Thymus (tissue), 11 donors: ENCODE measurements around the gene LACC1. TPM values are rescaled to one million over a fixed set of nuclear protein-coding genes. Genes with fewer than 3 reads are reported as not detected.

Experiments
- DNase-seq, 9 donors: peaks; one replicate each; pipeline ENCODE4 v3.0.0-alpha.2; 2013; ENCODE audit warnings: low spot score in 9 of 9, low read depth in 6 of 9, missing footprints in 1 of 9
- H3K27ac ChIP-seq, 2 donors: one replicate each; pipeline ENCODE4 v1.5.1; 2013; ENCODE audit warnings: control low read depth in 1 of 2, low read depth in 1 of 2, low read length in 1 of 2, mild to moderate bottlenecking in 1 of 2, moderate library complexity in 1 of 2
- H3K27me3 ChIP-seq, 2 donors: one replicate each; pipeline ENCODE4 v1.5.1; 2013; ENCODE audit warnings: low read length in 1 of 2; ENCODE audit not compliant: control insufficient read depth in 2 of 2, insufficient read depth in 1 of 2
- H3K36me3 ChIP-seq, 2 donors: one replicate each; pipeline ENCODE4 v1.5.1; 2013; ENCODE audit warnings: low read length in 1 of 2, mild to moderate bottlenecking in 1 of 2, moderate library complexity in 1 of 2; ENCODE audit not compliant: control insufficient read depth in 2 of 2, insufficient read depth in 2 of 2
- H3K4me1 ChIP-seq, 2 donors: one replicate each; pipeline ENCODE4 v1.5.1; 2013; ENCODE audit warnings: low read length in 2 of 2; ENCODE audit not compliant: control insufficient read depth in 2 of 2, insufficient read depth in 2 of 2
- H3K4me3 ChIP-seq, 2 donors: one replicate each; pipeline ENCODE4 v1.5.1; 2013; ENCODE audit warnings: low read length in 2 of 2, control low read depth in 1 of 2, mild to moderate bottlenecking in 1 of 2
- H3K9me3 ChIP-seq, 2 donors: one replicate each; pipeline ENCODE4 v1.5.1; 2013; ENCODE audit warnings: low read length in 1 of 2, mild to moderate bottlenecking in 1 of 2; ENCODE audit not compliant: control insufficient read depth in 2 of 2, insufficient read depth in 1 of 2
- WGBS: extraction: QIAGEN DNeasy Blood & Tissue Kit; methylation state at CpG from one replicate; pipeline ENCODE4 v1.1.7; 2013; 5-methylcytosine and 5-hydroxymethylcytosine counted together
- polyA plus RNA-seq: library from polyadenylated mRNA; stranded (reverse); fragments of 200-250 nt; gene quantifications from one replicate; pipeline ENCODE4 v1.2.3, GENCODE V29; 2013
- total RNA-seq: library from RNA; stranded (reverse); fragments of 120-200 nt; gene quantifications from one replicate; pipeline ENCODE4 v1.2.4, GENCODE V29; 2013
- donor health status: healthy.

The LACC1 gene
- total and polyA plus RNA-seq, 2 donors = 5.8 to 10.3 TPM

DNA sequence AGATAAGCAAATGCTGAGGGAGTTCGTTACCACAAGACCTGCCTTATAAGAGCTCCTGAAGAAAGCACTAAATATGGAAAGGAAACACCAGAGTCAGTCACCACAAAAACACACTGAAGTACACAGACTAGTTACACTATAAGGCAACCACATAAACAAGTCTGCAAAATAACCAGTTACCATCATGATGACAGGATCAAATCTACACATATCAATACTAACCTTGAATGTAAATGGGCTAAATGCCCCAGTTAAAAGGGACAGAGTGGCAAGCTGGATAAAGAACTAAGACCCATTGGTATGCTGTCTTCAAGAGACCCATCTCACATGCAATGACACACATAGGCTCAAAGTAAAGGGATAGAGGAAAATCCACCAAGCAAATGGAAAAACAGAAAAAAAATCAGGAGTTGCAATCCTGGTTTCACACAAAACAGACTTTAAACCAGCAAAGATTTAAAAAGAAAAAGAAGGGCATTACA, 26.7 kb upstream of the LACC1 start:
- peaks cover 0 to 6% of the 10 kb centered on the region in 2 donors for H3K9me3 ChIP-seq
- H3K27ac ChIP-seq = no peak overlapping the region
- H3K36me3 ChIP-seq = no peaks in the 10 kb centered on the region
- H3K27me3 ChIP-seq = no peaks in the 10 kb centered on the region
- H3K4me3 ChIP-seq = no peak overlapping the region
- 98% methylated on average over 1 of the region's 1 CpG for WGBS
- H3K4me1 ChIP-seq = no peaks in the 10 kb centered on the region
- no peak for DNase-seq

DNA sequence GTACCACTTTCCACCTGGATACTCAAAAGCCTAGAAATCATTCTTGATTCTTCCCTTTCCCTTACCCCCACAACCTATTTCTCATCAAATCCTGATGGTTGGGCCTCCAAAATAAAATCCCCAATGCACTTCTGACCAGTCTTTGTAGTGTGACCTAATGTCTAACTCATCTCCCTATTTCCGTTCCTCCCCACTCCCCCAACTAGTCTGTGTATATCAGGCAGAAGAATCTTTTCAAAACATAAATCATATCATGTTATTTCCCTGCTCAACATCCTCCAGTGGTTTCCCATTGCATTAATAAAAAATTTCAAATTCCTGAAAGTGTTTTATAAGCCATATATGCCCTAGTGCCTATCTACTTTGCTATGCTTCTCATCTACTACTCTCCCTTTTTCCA, 17.8 kb upstream of the LACC1 start:
- 95% methylated on average over 1 of the region's 1 CpG for WGBS

DNA sequence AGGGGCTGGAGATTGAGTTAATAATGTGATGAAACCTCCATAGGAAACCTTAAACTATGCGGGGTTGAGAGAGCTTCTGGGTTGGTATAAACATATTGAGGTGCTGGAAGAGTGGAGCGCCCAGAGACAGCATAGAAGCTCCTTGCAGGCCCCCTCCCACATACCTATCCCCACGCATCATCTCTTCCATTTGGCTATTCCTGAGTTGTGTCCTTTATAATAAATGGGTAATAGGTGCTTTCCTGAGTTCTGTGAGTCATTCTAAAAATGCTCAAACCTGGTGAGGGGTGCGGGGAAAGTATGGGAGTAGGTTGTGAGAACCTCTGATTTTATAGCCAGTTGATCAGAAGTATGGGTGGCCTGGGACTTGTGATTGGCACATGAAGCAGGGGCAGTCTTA, 14.8 kb upstream of the LACC1 start:
- H3K9me3 ChIP-seq = no peaks in the 10 kb centered on the region
- H3K36me3 ChIP-seq = no peaks in the 10 kb centered on the region
- H3K27ac ChIP-seq = no peak overlapping the region
- H3K27me3 ChIP-seq = no peaks in the 10 kb centered on the region
- no peak for DNase-seq
- WGBS = 97% methylated on average over 4 of the region's 4 CpGs
- no peak overlapping the region for H3K4me3 ChIP-seq
- H3K4me1 ChIP-seq = no peaks in the 10 kb centered on the region

More for the DNA sequence above, 17.8 kb upstream of the LACC1 start:
- H3K9me3 ChIP-seq = no peaks in the 10 kb centered on the region
- DNase-seq = no peak
- no peaks in the 10 kb centered on the region for H3K36me3 ChIP-seq
- H3K27ac ChIP-seq = no peak overlapping the region
- H3K4me1 ChIP-seq = no peaks in the 10 kb centered on the region
- H3K27me3 ChIP-seq = no peaks in the 10 kb centered on the region
- no peak overlapping the region for H3K4me3 ChIP-seq

DNA sequence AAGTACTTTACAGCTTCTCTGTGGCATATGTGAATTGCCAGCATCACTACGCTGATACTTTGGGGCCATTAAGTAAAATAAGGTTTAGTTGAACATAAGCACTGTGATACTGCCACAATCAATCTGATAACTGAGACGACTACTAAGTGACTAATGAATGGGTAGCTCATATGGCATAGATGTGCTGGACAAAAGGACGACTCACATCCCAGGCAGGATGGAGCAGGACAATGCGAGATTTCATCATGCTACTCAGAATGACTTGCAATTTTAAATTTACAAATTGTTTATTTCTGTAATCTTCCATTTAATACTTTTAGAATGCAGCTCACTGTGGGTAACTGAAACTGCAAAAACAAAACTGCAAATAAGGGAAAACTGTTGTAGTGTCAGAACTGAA, 13.8 kb upstream of the LACC1 start:
- H3K4me3 ChIP-seq = no peak overlapping the region
- H3K9me3 ChIP-seq = no peaks in the 10 kb centered on the region
- WGBS = 97% methylated on average over 4 of the region's 4 CpGs
- no peak for DNase-seq
- H3K27me3 ChIP-seq = no peaks in the 10 kb centered on the region
- H3K27ac ChIP-seq = no peak overlapping the region
- no peaks in the 10 kb centered on the region for H3K4me1 ChIP-seq
- H3K36me3 ChIP-seq = no peaks in the 10 kb centered on the region

DNA sequence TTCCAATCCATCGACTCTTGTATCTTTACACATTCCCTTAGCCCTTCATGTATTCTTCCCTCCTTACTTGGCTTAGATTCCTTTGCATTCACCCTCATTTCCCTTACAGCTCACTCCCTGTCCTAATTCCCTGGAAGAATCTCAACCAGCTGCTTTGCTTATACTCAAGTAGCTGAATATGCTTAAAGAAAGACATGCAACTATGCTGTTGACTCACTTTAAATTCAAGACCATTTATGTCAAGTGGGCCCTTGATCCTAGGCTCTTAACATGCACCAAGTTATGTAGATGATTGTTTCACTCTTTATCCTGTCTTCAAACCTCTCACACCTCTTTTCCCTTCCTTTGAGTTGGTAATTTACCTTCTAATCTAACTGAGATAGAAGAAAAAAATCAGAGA, 7.5 kb upstream of the LACC1 start:
- 97% methylated on average over 1 of the region's 1 CpG for WGBS
- H3K27me3 ChIP-seq = no peaks in the 10 kb centered on the region
- DNase-seq = no peak
- H3K4me3 ChIP-seq = no peak overlapping the region
- H3K4me1 ChIP-seq = no peaks in the 10 kb centered on the region
- no peak overlapping the region for H3K27ac ChIP-seq
- no peaks in the 10 kb centered on the region for H3K9me3 ChIP-seq
- H3K36me3 ChIP-seq = no peaks in the 10 kb centered on the region

DNA sequence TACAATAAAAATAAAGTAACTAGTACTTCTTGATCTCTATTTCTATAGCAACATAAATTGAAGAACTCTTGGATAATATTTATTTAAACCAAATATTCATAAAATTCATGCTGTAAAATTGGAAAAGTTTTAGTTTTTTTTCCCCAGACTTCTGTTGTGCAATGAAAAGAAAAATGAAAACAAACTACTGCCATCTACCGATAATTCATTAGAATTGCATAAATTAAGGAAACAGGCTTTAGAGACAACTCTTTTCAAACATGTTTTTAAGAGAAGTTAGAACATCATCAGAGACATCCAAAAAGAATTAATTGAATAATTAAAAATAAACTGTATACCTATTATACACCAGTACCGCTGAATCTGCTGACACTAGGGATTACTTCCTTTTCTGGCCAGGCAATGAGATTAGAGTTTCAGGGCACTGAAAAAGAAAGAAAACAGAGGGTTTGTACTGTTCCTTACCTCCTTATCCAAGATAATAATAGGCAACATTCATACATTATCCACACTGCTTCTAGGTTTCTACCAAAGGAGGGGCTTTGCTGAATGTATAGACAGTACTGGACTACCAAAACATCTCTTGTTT, 5.1 kb upstream of the LACC1 start:
- WGBS = 19% methylated on average over 2 of the region's 2 CpGs

DNA sequence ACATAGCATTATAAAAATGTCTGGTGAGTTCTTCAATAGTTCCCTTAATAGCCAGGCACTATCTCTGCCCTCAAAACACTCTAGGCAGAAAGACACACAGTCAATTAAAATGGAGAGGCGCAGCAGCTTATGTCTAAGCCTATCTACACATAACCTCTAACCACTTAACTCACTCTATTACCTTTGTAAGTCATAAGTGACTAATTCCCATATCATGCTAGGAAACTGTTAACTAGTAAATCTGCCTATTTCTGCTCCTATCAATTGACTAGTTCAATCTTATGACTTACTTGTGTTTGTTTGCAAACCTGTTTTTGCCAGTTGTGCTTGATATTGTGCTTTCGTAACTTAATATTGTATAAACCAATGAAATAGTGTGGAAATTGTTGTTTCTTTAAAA, 3.3 kb upstream of the LACC1 start:
- no peak overlapping the region for H3K27ac ChIP-seq
- no peaks in the 10 kb centered on the region for H3K9me3 ChIP-seq
- peaks cover 7 to 8% of the 10 kb centered on the region in 2 donors for H3K4me1 ChIP-seq
- DNase-seq = no peak
- 98% methylated on average over 2 of the region's 2 CpGs for WGBS
- peaks cover 0 to 9% of the 10 kb centered on the region in 2 donors for H3K27me3 ChIP-seq
- no peak overlapping the region for H3K4me3 ChIP-seq
- H3K36me3 ChIP-seq = no peaks in the 10 kb centered on the region

More for the DNA sequence above, 5.1 kb upstream of the LACC1 start:
- Histone ChIP-seq H3K9me3 (no peaks in the 10 kb centered on the region), H3K27ac (no peak overlapping the region), H3K36me3 (no peaks in the 10 kb centered on the region), H3K4me1 (peaks cover 3 to 6% of the 10 kb centered on the region in 2 donors), H3K4me3 (no peak overlapping the region), H3K27me3 (peaks cover 0 to 5% of the 10 kb centered on the region in 2 donors)
- DNase-seq = peak in 1 of 9 donors; percentile 31

DNA sequence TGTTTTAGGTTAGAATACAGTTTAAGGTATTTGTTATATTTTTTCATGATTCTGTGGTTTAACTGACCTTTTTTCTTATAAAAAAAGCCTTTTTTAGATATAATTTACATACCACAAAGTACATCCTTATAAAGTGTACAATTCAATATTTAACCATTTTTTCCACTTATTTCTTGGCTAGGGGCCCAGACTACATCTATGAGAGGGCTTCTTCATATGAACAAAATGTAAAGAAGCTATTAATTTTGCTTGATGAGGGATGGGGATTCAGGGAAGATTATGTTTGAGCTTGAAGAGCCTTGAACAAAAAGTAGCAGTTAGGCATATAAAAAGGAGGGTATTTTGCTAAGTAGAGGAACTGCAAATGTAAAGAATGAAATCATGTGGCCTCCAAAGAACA, 2.4 kb upstream of the LACC1 start:
- Histone ChIP-seq H3K4me3 (no peak overlapping the region), H3K27ac (no peak overlapping the region), H3K9me3 (no peaks in the 10 kb centered on the region), H3K36me3 (no peaks in the 10 kb centered on the region), H3K4me1 (peaks cover 7 to 8% of the 10 kb centered on the region in 2 donors), H3K27me3 (peaks cover 0 to 9% of the 10 kb centered on the region in 2 donors)
- no peak for DNase-seq

DNA sequence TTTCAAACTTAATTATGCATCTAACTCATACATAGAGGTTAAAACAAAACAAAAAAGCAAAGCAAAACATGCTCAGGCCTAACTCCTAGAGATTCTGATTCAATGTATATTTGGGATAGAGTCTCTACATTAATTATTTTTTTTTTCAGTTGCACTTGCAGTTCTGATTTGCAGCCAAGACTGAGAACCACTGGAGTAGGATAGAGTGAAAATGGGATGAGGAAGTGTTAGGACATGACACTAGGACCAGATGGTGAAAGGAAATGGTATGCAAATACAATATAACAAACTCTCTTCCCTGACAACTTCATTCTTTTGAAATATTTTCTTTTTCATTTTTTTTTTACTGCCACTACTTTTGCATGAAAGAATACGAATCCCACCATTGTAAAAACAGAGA, 1.9 kb upstream of the LACC1 start:
- H3K27ac ChIP-seq = no peak overlapping the region
- no peak overlapping the region for H3K4me3 ChIP-seq
- 92% methylated on average over 1 of the region's 1 CpG for WGBS
- H3K9me3 ChIP-seq = no peaks in the 10 kb centered on the region
- H3K27me3 ChIP-seq = peaks cover 0 to 9% of the 10 kb centered on the region in 2 donors
- no peak for DNase-seq
- no peaks in the 10 kb centered on the region for H3K36me3 ChIP-seq
- H3K4me1 ChIP-seq = peaks cover 7 to 8% of the 10 kb centered on the region in 2 donors
